Sigmoid colon (tissue), 7 donors: ENCODE results near the gene CEP128. TPM values are rescaled to one million over a fixed set of nuclear protein-coding genes. Genes with fewer than 3 reads are reported as not detected.
A peak's percentile ranks its signal among the peaks of the same experiment; 100 is the strongest.

Experiments used
- DNase-seq: peaks from one replicate; pipeline ENCODE4 v3.0.0-alpha.2; 2019
- H3K27ac ChIP-seq, 4 donors: fragments of 200-600 bp; sonication (generic); one replicate each; pipeline ENCODE4 v1.5.1; 2016 to 2019; ENCODE audit warnings: mild to moderate bottlenecking in 1 of 4
- H3K27me3 ChIP-seq, 3 donors: fragments of 200-600 bp; sonication (generic); one replicate each; pipeline ENCODE4 v1.5.1; 2019; ENCODE audit warnings: mild to moderate bottlenecking in 1 of 3
- H3K36me3 ChIP-seq, 4 donors: fragments of 200-600 bp; sonication (generic); one replicate each; pipeline ENCODE4 v1.5.1; 2016 to 2019
- H3K4me1 ChIP-seq, 4 donors: fragments of 200-600 bp; sonication (generic); one replicate each; pipeline ENCODE4 v1.5.1; 2017 to 2019
- H3K4me3 ChIP-seq, 4 donors: fragments of 200-600 bp; sonication (generic); one replicate each; pipeline ENCODE4 v1.5.1; 2017 to 2019; ENCODE audit warnings: mild to moderate bottlenecking in 2 of 4, moderate library complexity in 1 of 4
- H3K9me3 ChIP-seq, 4 donors: fragments of 200-600 bp in 3 of 4; sonication (generic) in 3 of 4; one replicate each; pipeline versions ENCODE4 v1.5.1 to v1.6.1; 2013 to 2019
- CTCF ChIP-seq, 4 experiments: fragments of 450-650 bp in 3 of 4; fragments of 200-600 bp in 1 of 4; IDR thresholded peaks; one replicate each; pipeline ENCODE4 v1.5.1; 2016 to 2019; ENCODE audit warnings: antibody characterized with exemption in 4 of 4, mild to moderate bottlenecking in 3 of 4, moderate library complexity in 2 of 4
- EP300 ChIP-seq, 4 donors: sonication (generic); formaldehyde crosslinking; IDR thresholded peaks; one replicate each; pipeline ENCODE4 v1.6.1; 2017; ENCODE audit warnings: antibody characterized with exemption in 4 of 4
- POLR2A ChIP-seq, 2 donors: fragments of 450-650 bp; IDR thresholded peaks; one replicate each; pipeline ENCODE4 v1.6.1; 2016; ENCODE audit warnings: antibody characterized with exemption in 2 of 2, mild to moderate bottlenecking in 2 of 2, moderate library complexity in 2 of 2
- POLR2AphosphoS5 ChIP-seq, 4 donors: sonication (generic); formaldehyde crosslinking; IDR thresholded peaks; one replicate each; pipeline ENCODE4 v1.6.1; 2017; ENCODE audit warnings: antibody characterized with exemption in 4 of 4
- WGBS, 2 donors: extraction: QIAGEN DNeasy Blood & Tissue Kit; methylation state at CpG; one replicate each; pipeline ENCODE4 v1.1.7; 2013; 5-methylcytosine and 5-hydroxymethylcytosine counted together
- intact Hi-C: fragments of 100-400 bp; cut with DNase I; formaldehyde crosslinking; loops from one replicate; pipeline ENCODE4 v1.15.1; 2023
- polyA plus RNA-seq, 3 donors: library from polyadenylated mRNA; stranded (reverse); fragments of 200-250 nt; gene quantifications; one replicate each; pipeline ENCODE4 v1.2.3, GENCODE V29; 2013
- total RNA-seq, 4 donors: library from RNA; depleted of rRNA; stranded (reverse); fragments of >200 nt; gene quantifications; one replicate each; pipeline ENCODE4 v1.1.0, GENCODE V29; 2016
- donor health status: healthy with polysubstance abuse.
- donor health status: Bipolar disorder and iron deficiency.
- donor health status: healthy.

Gene CEP128
- total and polyA plus RNA-seq, 7 donors = 0.60 to 16.6 (median 8.3) TPM

GRCh38 chr14:80977221-80977620 is 35.7 kb upstream of the CEP128 start:
- Histone ChIP-seq H3K27me3 (no peaks in the 10 kb centered on the region), H3K9me3 (no peaks in the 10 kb centered on the region)
- no peak for DNase-seq

GRCh38 chr14:80974679-80975078 is 33.1 kb upstream of the CEP128 start:
- H3K27me3 ChIP-seq = no peaks in the 10 kb centered on the region
- H3K4me3 ChIP-seq = no peak overlapping the region
- H3K9me3 ChIP-seq = no peaks in the 10 kb centered on the region
- H3K4me1 ChIP-seq = peaks cover 0 to 35% (median 28%) of the 10 kb centered on the region in 4 donors
- intact Hi-C loops = no loop called here
- no peak for TF ChIP-seq POLR2AphosphoS5 (IDR thresholded peaks at IDR 0.05)
- no peak for TF ChIP-seq EP300 (IDR thresholded peaks at IDR 0.05)
- no peak for TF ChIP-seq CTCF (IDR thresholded peaks at IDR 0.05)
- no peak for TF ChIP-seq POLR2A (IDR thresholded peaks at IDR 0.05)
- 86 to 91% methylated on average over 2 of the region's 2 CpGs for WGBS, 2 donors
- DNase-seq = no peak
- peak overlapping the region; percentile 15 to 60 (median 38) for H3K27ac ChIP-seq
- no peaks in the 10 kb centered on the region for H3K36me3 ChIP-seq

More at GRCh38 chr14:80977221-80977620, 35.7 kb upstream of the CEP128 start:
- Histone ChIP-seq H3K4me3 (no peak overlapping the region), H3K36me3 (no peaks in the 10 kb centered on the region), H3K27ac (no peak overlapping the region), H3K4me1 (peaks cover 0 to 32% (median 30%) of the 10 kb centered on the region in 4 donors)
- TF ChIP-seq CTCF (IDR thresholded peaks at IDR 0.05) (no peak), EP300 (IDR thresholded peaks at IDR 0.05) (no peak), POLR2AphosphoS5 (IDR thresholded peaks at IDR 0.05) (no peak), POLR2A (IDR thresholded peaks at IDR 0.05) (no peak)
- intact Hi-C loops = no loop called here

- H3K9me3 ChIP-seq = no peaks in the 10 kb centered on the region
- WGBS, 2 donors = 46 to 62% methylated on average over 5 of the region's 5 CpGs
- no peak for DNase-seq
- peak overlapping the region in 3 of 4 donors; percentile 15 to 60 (median 57) for H3K27ac ChIP-seq
- no peak overlapping the region for H3K4me3 ChIP-seq
- TF ChIP-seq POLR2AphosphoS5 (IDR thresholded peaks at IDR 0.05) (peak in 3 of 4 donors; percentile 9 to 27 (median 20)), CTCF (IDR thresholded peaks at IDR 0.05) (no peak), EP300 (IDR thresholded peaks at IDR 0.05) (no peak), POLR2A (IDR thresholded peaks at IDR 0.05) (no peak)
- intact Hi-C loops = no loop called here
- H3K4me1 ChIP-seq = peaks cover 0 to 35% (median 28%) of the 10 kb centered on the region in 4 donors
- no peaks in the 10 kb centered on the region for H3K27me3 ChIP-seq
- H3K36me3 ChIP-seq = no peaks in the 10 kb centered on the region
These were observed 32.5 kb upstream of the CEP128 start for GRCh38 chr14:80973931-80974641.

- no peak for DNase-seq
- Histone ChIP-seq H3K4me1 (no peaks in the 10 kb centered on the region), H3K4me3 (no peak overlapping the region), H3K27ac (no peak overlapping the region), H3K9me3 (no peaks in the 10 kb centered on the region), H3K27me3 (no peaks in the 10 kb centered on the region), H3K36me3 (no peaks in the 10 kb centered on the region)
- TF ChIP-seq CTCF (IDR thresholded peaks at IDR 0.05) = no peak
- no peak for TF ChIP-seq POLR2A (IDR thresholded peaks at IDR 0.05)
- TF ChIP-seq POLR2AphosphoS5 (IDR thresholded peaks at IDR 0.05) = no peak
- no peak for TF ChIP-seq EP300 (IDR thresholded peaks at IDR 0.05)
- WGBS, 2 donors = 23 to 61% methylated on average over 5 of the region's 5 CpGs
- intact Hi-C loops = no loop called here
These were observed 23.5 kb upstream of the CEP128 start for GRCh38 chr14:80965037-80965436.
